HUDEP-2 (cell line): Measurements from ENCODE around the gene RNF34.

ENCODE experiments used
- DNase-seq, 76 experiments: peaks; one replicate each; lab custom pipeline; 2025; ENCODE audit not compliant: unreplicated experiment in 76 of 76; lab: John Stamatoyannopoulos, UW

Gene RNF34

DNA sequence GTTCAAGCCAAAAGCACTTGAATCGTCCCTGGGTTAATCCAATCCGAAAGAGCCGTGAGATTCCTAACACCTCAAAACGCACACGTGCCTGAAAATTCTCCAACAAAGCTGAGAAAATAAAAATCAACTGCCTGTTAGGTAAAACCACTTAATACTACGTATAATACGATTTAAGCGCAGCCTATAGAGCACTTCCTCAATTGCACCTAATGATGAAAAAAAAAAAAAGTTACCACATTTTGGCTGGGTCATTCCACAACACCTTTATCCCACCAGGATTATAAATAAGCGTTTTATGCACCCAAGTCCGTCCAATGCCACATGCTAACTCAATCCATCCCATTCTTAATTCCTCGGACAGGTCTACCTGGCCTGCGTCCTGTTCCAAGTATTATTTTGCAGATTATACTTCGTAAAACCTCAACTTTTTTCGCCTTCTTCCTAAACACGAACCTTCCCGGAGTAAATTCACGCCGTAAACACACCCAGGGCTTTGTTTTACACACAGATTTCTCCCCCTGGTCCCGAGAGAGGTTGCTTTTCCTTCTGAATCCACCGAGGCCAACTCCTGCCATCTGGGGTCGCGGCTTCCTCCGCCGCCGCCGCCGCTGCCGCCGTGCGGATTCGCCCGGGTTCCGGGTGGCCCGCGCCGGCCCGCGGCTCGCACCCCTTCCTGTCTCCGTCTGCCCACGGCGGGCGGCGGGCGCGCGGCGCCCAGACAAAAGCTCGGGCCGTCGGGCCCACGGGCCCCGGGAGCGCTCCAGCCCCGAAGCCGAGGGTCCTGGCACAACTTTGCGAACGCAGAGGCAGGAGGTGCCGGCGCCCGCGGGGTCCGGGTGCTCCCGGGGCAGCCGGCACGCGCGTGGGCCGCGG, 66.2 kb downstream of the RNF34 start:
- DNase-seq, result peak in 11 of 76 experiments; percentile 4 to 25 (median 11)

DNA sequence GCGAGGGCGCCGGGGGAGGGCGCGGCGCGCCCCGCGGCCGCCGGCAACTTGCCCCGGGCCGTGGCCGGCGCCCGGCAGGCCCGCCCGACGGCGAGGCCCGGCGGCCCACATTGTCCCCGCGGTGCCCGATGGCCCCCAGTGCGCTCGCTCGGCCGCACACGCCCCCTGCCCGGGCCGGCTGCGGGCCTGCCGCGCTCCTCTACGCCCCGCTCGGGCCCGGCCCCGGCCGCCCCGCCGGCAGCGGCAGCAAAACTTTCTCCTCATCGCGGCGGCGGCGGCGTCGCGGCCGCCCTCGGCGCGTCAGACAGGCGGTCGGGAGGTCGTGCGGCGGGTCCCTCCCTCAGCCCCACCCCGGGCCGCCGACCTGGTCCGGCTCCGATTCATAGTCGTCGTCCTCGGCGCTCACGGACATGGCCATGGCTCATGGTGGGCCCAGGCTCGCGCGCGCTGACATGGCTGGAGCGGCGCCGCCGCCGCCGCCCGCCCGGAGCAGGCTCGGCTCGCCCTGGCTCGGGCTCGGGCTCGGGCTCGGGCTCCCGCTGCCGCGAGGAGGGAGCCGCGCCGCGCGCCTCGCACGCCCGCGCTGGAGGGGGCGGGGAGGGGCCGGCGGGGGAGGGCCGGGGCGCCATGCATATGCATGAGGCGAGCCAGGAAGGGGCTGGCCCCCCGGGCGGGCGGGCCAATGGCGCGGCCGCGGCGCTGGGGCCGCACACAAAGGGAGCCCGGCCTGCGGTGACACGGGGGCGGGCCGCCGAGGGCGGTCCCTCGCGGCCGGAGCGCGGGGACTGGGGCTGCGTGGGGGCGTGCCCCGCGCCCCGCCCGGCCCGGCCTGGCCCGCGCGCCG, 67.1 kb downstream of the RNF34 start:
- peak in 75 of 76 experiments; percentile 19 to 94 (median 85) for DNase-seq

DNA sequence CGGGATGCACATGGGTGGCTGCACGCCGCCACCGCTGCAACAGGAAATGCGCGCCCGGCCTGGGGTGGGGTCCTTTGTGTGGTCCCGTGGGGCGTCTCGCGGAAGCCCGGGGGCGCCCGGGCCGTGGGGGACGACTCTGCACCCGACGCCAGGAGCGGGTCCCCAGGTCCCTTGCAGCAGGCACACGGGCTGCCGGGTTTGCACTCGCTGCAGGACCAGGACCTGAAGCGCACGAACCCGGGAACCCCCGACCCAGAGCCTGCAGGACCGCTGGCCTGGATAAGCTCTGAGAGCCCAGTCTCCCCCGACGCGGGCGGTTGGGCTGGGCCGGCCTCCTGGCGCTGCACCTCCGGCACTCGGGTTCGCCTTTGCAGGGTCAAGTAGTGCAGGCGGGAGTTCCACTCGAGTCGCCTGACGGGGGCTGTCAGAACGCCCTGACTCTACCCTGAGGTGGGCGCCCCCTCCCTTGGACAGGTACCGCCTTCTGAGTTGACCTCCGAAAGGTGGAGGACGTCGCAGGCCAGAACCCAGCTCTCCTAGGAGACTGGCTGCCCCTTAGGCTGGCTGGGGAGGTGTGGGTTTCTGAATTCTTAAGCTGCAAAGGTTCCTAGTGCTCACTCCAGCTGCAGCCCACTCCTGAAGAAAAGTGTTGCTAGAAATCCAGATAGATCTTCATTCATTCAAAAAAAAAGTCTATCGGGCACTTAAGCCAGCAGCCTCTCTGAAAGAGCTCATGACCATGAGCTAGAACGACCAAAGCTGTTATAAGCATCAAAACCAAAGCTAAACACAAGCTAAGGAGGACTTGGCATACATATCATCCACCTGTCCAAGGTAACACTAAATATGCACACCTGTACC, 68.0 kb downstream of the RNF34 start:
- DNase-seq, result peak in 8 of 76 experiments; percentile 6 to 46 (median 21)

DNA sequence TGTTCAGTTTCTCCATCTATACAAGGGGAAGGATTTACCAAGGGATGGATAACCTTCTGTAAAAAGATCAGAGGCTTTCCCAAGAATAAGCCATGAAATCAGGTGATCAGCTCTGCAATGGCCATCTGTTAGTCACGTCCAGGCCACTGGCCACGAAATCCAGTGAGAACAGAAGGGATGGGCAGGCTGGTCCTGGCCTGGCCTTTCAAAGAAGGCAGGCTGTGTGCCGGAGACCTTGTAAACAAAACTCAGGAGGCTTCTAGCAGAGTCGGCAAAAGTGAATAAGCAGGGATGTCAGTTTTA, 68.5 kb downstream of the RNF34 start:
- no peak for DNase-seq

DNA sequence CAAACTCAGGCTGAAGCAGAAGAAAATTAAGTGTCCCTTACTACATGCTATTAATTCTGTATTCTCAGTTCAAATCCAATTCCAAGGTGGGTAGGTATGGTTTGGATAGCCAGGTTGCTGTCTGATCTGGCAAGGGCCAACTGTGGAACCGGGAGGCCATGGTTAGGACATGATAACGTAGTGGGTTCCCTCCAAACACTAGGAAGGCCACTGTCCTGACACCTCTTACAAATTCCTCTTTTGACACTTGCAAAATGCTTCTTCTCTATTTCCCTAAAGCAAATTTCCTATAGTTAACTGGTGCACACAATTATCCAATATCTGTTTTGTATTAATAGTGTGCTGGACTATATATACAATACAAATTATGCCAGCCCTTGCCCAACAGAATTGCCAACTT, 70.8 kb downstream of the RNF34 start:
- no peak for DNase-seq

DNA sequence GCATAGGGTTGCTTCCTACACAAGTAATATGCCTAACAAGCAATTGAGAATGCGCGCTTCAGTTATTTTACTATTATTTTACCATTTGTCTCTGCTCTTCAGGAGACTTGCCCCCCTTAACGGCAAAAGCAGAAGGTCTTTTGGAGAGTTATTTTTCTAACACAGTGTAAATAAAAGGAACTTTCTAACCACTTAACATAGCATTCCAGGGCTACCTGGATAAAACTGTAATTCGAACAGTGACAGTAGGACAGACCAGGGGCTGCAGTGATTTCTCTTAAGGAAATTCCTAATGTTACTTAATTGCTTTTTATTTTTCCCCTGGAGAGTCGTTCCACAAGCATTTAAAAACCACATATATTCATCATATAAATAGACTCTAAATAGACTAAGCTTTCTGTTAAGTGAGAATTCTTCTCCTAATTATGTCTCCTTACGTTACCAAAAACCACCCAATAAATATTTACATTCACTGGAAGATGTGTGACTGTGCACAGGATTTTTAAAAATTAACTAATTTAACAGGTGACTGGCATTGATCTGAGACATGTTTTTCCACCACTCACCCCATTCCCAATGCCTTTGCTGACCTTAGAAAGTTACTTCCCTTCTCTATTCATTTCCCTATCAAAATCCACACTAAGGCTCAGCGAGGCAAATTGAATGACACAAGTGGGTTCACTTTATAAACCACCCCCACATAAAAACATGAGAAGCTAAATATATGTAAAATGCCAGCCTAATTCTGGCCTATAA, 72.4 kb downstream of the RNF34 start:
- no peak for DNase-seq
